ENCODE results near the gene CEP128. TPM values are rescaled to one million over a fixed set of nuclear protein-coding genes. Genes with fewer than 3 reads are reported as not detected.

Gene CEP128
- total RNA-seq, 4 donors from 2014 or later = 5.6 to 9.0 (median 7.5) TPM

DNA sequence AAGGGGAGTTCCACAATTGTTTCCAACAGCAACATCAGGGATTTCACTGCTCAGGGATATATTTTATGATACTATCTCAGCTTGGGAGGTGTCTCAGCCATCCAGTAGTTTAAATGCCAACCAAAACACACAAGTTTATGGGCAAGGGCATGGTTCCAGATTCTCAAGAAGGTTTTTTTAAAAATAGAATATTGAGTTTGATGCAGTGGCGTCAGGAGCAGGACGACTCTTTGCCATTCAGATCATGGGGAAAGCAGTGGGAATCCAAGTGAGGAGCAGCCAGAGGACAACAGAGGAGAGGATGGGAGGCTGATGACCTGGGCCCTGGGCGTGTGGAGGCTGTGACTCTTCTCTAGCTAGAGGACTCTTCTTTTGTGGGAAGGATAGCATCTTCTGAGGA lies 39.6 kb upstream of the CEP128 start:
- TF ChIP-seq, protein P1, sequence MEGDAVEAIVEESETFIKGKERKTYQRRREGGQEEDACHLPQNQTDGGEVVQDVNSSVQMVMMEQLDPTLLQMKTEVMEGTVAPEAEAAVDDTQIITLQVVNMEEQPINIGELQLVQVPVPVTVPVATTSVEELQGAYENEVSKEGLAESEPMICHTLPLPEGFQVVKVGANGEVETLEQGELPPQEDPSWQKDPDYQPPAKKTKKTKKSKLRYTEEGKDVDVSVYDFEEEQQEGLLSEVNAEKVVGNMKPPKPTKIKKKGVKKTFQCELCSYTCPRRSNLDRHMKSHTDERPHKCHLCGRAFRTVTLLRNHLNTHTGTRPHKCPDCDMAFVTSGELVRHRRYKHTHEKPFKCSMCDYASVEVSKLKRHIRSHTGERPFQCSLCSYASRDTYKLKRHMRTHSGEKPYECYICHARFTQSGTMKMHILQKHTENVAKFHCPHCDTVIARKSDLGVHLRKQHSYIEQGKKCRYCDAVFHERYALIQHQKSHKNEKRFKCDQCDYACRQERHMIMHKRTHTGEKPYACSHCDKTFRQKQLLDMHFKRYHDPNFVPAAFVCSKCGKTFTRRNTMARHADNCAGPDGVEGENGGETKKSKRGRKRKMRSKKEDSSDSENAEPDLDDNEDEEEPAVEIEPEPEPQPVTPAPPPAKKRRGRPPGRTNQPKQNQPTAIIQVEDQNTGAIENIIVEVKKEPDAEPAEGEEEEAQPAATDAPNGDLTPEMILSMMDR (IDR thresholded peaks at IDR 0.05; ENCODE audit: low read depth) = no peak

DNA sequence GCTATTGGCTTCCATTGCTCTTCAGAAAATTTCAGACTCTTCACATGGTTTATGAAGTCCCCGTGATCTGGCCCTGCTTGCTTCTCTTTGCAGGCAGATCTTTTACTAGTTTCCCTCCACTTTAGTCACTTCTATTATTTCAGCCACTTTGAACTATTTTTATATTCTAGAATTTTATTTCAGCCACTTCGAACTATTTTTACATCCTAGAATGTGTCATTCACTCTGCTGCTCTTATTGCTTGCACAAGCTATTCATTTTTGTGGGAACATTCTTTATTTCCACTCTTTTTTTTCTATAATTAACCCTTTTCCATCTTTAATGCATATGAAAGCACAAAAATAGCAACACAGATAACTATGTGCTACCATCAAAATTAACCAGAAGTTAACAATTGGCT lies 38.4 kb upstream of the CEP128 start:
- TF ChIP-seq, protein P1 (IDR thresholded peaks at IDR 0.05; ENCODE audit: low read depth) = no peak

DNA sequence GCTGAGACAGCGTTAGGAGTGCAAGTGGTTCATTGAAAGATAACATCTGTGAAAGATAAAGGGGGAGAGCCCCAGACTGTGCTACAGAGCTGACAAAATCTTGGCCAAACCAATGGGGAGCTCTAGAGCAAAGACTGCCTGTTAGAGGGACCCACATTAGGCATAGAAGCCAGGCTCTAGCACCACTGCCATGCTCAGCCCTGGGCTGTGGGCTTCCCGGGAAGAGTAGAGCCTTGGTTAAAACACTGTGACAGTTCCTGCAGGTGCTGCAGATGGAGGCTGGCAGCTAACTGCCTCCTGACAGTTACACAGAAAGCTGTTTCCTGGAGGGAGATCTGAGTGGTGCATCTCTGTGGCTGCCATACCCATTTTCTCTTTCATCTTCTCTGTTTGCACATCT lies 36.9 kb upstream of the CEP128 start:
- TF ChIP-seq, protein P1 (IDR thresholded peaks at IDR 0.05; ENCODE audit: low read depth) = no peak

DNA sequence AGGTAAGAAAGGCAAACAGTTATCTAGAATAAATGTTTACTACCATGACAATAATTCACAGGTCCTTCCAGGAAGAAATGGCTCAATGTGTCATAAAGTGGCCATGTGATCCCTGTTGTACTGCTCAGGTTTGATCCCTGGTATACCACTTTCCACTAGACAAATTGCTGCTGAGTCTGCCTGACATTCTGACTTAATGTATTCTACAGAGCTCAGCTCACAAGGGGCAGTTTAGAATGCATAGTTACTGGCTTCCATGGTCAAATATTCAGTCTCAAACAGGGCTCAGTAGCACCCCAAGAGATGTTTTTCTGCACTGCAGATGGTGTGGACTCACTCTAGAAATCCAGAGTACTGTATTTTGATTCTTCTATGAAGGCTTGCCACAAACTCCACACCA lies 35.7 kb upstream of the CEP128 start:
- TF ChIP-seq, protein P1 (IDR thresholded peaks at IDR 0.05; ENCODE audit: low read depth) = no peak

DNA sequence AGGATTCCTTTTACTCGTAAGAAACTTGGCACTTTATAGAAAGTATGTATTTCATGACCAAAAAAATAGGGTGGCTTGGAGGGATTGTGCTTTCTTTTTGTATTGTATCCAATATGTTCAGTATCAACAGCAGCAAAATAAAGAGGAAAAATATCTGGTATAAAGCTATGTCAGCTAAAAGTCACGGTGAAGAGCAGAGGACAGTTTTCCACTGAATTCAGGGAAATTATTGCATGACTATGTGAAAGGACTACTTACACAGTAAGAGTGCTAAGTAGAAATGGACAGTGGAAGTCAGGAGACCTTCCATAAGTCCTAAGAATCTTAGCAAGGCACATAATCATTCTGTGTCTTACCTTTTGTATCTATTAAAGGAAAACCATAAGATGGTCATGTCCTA lies 33.1 kb upstream of the CEP128 start:
- TF ChIP-seq, protein P1 (IDR thresholded peaks at IDR 0.05; ENCODE audit: low read depth) = no peak

DNA sequence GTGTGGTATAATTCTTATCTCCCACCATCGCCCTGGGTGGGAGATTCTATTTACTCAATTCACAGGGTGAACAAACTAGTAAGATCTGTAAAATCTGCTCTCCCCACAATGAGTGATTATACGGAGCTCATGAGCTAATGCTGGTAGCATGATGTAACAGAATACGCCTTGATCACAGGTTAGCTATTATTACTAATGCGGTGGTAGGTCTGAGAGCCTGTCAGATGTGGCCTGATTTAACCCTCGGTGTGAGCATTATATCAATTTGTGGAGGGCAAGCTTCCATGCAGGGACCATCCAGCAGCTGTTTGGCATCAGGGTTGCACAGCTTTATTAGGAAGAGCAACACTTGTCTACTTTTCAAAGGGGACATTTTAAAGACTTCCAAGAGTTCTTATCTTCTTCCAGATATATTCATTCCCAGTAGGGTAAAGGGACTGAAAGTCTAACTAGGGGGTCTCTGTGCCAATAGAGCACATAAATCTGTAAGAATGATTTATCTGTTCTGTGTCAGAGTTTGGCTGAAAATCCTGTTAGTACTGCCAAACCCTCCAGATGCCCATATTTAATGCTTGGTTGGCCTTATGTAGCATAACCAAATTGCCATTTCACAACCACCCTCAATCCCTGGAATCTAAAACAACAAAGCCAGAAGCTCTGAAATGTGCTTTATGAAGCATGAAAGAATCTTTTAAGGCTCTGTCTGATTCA lies 32.5 kb upstream of the CEP128 start:
- TF ChIP-seq, protein P1 (IDR thresholded peaks at IDR 0.05; ENCODE audit: low read depth) = no peak

DNA sequence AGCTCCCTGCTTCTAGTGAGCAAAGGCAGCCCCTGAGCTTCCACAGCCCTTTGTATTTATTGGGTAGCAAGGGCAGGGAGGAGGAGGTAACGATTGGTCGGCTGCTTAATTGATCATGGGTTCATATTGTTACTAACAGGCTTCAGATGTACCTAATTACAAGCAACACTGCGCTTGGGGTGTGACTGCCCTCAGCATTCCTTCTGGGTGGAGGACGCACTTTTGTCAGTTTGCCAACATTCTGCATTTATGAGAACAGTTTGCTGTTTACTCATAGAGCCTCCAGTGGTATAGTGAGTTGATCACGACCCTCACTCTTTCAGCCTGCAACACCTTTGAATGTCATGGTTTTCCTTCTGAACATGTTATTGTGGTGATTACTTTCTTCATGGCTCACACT lies 23.5 kb upstream of the CEP128 start:
- TF ChIP-seq, protein P1 (IDR thresholded peaks at IDR 0.05; ENCODE audit: low read depth) = no peak
